SK-N-SH (cell line): ENCODE data around the gene TOR1AIP1.

ENCODE experiments used
- CHD2 ChIP-seq: fragments of 150-350 bp; IDR thresholded peaks from 2 replicates; pipeline ENCODE4 v1.6.1; 2018; ENCODE audit warnings: low read length; ENCODE audit not compliant: partially characterized antibody
- CTCF ChIP-seq: fragments of 200-600 bp; sonication (generic); IDR thresholded peaks from 2 replicates; pipeline ENCODE4 v1.6.1; 2017; ENCODE audit warnings: antibody characterized with exemption, mild to moderate bottlenecking, moderate library complexity
- EP300 ChIP-seq, 2 experiments: IDR thresholded peaks; 2 replicates each; pipeline versions ENCODE4 v1.4.0 to v1.6.1; 2012; ENCODE audit warnings: borderline replicate concordance in 1 of 2, low read depth in 1 of 2, low read length in 1 of 2
- MAX ChIP-seq: IDR thresholded peaks from 2 replicates; pipeline ENCODE4 v1.4.0; 2012; ENCODE audit warnings: low read depth
- MEF2A ChIP-seq: IDR thresholded peaks from 2 replicates; pipeline ENCODE4 v1.4.0; 2012; ENCODE audit warnings: low read depth, borderline replicate concordance
- PBX3 ChIP-seq: IDR thresholded peaks from 2 replicates; pipeline ENCODE4; 2012
- POLR2AphosphoS5 ChIP-seq: IDR thresholded peaks from 2 replicates; pipeline ENCODE4 v1.6.1; 2012; ENCODE audit warnings: low read depth, low read length
- RCOR1 ChIP-seq: fragments of 150-350 bp; IDR thresholded peaks from 2 replicates; pipeline ENCODE4 v1.6.1; 2017; ENCODE audit warnings: antibody characterized with exemption, low read length
- REST ChIP-seq: IDR thresholded peaks from 2 replicates; pipeline ENCODE4 v1.6.1; 2012; ENCODE audit warnings: mild to moderate bottlenecking, low read depth, low read length, moderate library complexity
- TAF1 ChIP-seq: IDR thresholded peaks from 2 replicates; pipeline ENCODE4 v1.6.1; 2012; ENCODE audit warnings: low read depth, mild to moderate bottlenecking, low read length, moderate library complexity, borderline replicate concordance
- USF1 ChIP-seq: IDR thresholded peaks from 2 replicates; pipeline ENCODE4 v1.4.0; 2012; ENCODE audit warnings: low read depth, borderline replicate concordance

GRCh38 chr1:179933219-179933618, 51.1 kb downstream of the TOR1AIP1 start:
- TF ChIP-seq CTCF, result no peak
- TF ChIP-seq RCOR1, result no peak
- no peak for TF ChIP-seq PBX3
- TF ChIP-seq CHD2, result no peak
- no peak for TF ChIP-seq EP300 (IDR thresholded peaks at IDR 0.05; ENCODE audit: borderline replicate concordance in 1 of 2, low read depth in 1 of 2, low read length in 1 of 2)
- no peak for TF ChIP-seq TAF1
- TF ChIP-seq MAX, result no peak
- TF ChIP-seq USF1, result no peak
- no peak for TF ChIP-seq REST
- TF ChIP-seq POLR2AphosphoS5, result no peak
- TF ChIP-seq MEF2A, result no peak
